NB4 (cell line): ENCODE results near the gene MROH2B.

Experiments used
- DNase-seq: peaks from one replicate; pipeline ENCODE4 v3.0.0; 2010; ENCODE audit warnings: low read depth
- H3K4me3 ChIP-seq: one replicate; pipeline ENCODE4 v1.5.1; 2011; ENCODE audit warnings: mild to moderate bottlenecking, low read depth, low read length, moderate library complexity
- CTCF ChIP-seq: IDR thresholded peaks from one replicate; pipeline ENCODE4 v1.5.1; 2012; ENCODE audit warnings: low read depth, low read length
- MAX ChIP-seq: IDR thresholded peaks from 2 replicates; pipeline ENCODE4 v1.6.1; 2011; ENCODE audit warnings: low read depth, low read length
- MYC ChIP-seq: IDR thresholded peaks from 2 replicates; pipeline ENCODE4 v1.6.1; 2011; ENCODE audit warnings: low read depth, low read length
- POLR2A ChIP-seq: IDR thresholded peaks from 2 replicates; pipeline ENCODE4 v1.6.1; 2011; ENCODE audit warnings: mild to moderate bottlenecking; ENCODE audit not compliant: insufficient read length; ENCODE audit errors: extremely low read depth

Gene MROH2B

GRCh38 chr5:40987349-40987748 is 83.8 kb downstream of the MROH2B start:
- DNase-seq: no peak
- no peak overlapping the region for H3K4me3 ChIP-seq
- TF ChIP-seq MYC (no peak), POLR2A (no peak), MAX (no peak), CTCF (no peak)

GRCh38 chr5:40986666-40987065 is 84.5 kb downstream of the MROH2B start:
- TF ChIP-seq CTCF (no peak), MYC (no peak), POLR2A (no peak)
- no peak overlapping the region for H3K4me3 ChIP-seq
- no peak for DNase-seq

GRCh38 chr5:40985501-40985900 is 85.6 kb downstream of the MROH2B start:
- TF ChIP-seq MYC: no peak
- TF ChIP-seq CTCF: no peak
- no peak for TF ChIP-seq MAX
- TF ChIP-seq POLR2A: no peak
- no peak for DNase-seq
- H3K4me3 ChIP-seq: no peak overlapping the region

- no peak for TF ChIP-seq CTCF
- no peak for DNase-seq
- no peak overlapping the region for H3K4me3 ChIP-seq
These were observed 86.3 kb downstream of the MROH2B start for GRCh38 chr5:40984884-40985283.

- H3K4me3 ChIP-seq: no peak overlapping the region
- no peak for TF ChIP-seq CTCF
- no peak for TF ChIP-seq POLR2A
- no peak for TF ChIP-seq MAX
- no peak for TF ChIP-seq MYC
- DNase-seq: no peak
These were observed 87.4 kb downstream of the MROH2B start for GRCh38 chr5:40983781-40984180.

GRCh38 chr5:40981420-40981819 is 89.7 kb downstream of the MROH2B start:
- TF ChIP-seq POLR2A (no peak), CTCF (no peak), MAX (no peak), MYC (no peak)
- H3K4me3 ChIP-seq: no peak overlapping the region

More at GRCh38 chr5:40981420-40981819, 89.7 kb downstream of the MROH2B start:
- no peak for DNase-seq
